ENCODE measurements around the gene CFAP45.

The CFAP45 gene

DNA sequence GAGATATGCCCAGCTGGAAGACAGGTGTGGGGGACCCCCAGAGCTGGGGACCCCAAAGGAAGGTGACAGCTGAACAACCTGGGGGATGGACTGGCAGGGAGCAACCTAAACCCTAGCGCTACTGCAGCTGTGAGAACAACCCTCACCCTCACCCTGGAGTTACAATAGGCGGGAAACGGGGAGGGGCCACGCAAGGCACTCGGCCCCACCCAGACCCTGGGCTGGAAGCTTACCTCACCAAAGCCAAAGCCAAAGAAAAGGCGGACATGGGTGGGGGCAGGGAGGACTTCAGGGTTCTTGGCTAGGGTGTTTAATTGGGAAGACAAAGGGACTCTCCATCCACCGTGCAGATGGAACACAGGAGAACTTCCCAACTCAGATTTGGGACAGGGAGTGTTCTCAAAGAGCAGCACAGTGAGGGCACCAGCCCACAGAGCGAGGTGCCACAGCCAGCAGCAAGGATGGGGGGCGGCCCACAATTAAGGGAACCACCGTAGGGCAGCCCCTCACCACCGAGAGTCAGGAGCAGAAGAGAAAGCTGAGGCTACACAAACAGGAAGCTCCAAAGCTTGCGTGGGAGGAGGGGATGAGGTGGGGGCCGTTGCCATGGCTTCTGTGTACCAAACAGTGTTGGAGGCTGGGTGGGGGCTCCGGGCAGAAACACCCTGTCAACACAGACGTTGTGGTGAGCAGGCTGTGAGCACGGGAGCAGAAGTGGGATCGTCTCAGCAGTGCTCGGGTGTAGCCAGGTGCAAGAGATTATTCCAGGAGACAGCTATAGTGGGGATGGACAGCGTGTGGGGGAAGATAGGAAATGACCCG is 23.4 kb upstream of the CFAP45 start:
- H3K36me3 ChIP-seq (ENCODE audit: control insufficient read depth, low read length) = peaks cover 65% of the 10 kb centered on the region
- no peaks in the 10 kb centered on the region for H3K27me3 ChIP-seq (ENCODE audit: control insufficient read depth, low read length)
- TF ChIP-seq EZH2phosphoT487 (IDR thresholded peaks at IDR 0.05; ENCODE audit: borderline replicate concordance, low read length) = no peak
- TF ChIP-seq, protein P1, sequence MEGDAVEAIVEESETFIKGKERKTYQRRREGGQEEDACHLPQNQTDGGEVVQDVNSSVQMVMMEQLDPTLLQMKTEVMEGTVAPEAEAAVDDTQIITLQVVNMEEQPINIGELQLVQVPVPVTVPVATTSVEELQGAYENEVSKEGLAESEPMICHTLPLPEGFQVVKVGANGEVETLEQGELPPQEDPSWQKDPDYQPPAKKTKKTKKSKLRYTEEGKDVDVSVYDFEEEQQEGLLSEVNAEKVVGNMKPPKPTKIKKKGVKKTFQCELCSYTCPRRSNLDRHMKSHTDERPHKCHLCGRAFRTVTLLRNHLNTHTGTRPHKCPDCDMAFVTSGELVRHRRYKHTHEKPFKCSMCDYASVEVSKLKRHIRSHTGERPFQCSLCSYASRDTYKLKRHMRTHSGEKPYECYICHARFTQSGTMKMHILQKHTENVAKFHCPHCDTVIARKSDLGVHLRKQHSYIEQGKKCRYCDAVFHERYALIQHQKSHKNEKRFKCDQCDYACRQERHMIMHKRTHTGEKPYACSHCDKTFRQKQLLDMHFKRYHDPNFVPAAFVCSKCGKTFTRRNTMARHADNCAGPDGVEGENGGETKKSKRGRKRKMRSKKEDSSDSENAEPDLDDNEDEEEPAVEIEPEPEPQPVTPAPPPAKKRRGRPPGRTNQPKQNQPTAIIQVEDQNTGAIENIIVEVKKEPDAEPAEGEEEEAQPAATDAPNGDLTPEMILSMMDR (IDR thresholded peaks at IDR 0.05; ENCODE audit: low read depth, low read length, poor library complexity, severe bottlenecking) = no peak
- no peaks in the 10 kb centered on the region for H3K9me3 ChIP-seq (ENCODE audit: control insufficient read depth, insufficient read depth, low read length)
- H3K9me2 ChIP-seq (replicated peaks; ENCODE audit: control insufficient read depth, low read length) = no peaks in the 10 kb centered on the region
- peaks cover 42% of the 10 kb centered on the region for H3K4me1 ChIP-seq (ENCODE audit: control insufficient read depth, low read length)
- peak overlapping the region; percentile 99 for H3K4me3 ChIP-seq (ENCODE audit: low read length)
- H3K79me2 ChIP-seq (ENCODE audit: control insufficient read depth, low read length) = peaks cover 68% of the 10 kb centered on the region
- H3K27ac ChIP-seq (ENCODE audit: low read depth, low read length) = peak overlapping the region; percentile 76
- no peaks in the 10 kb centered on the region; the same call in 1 of the 2 replicates for H3F3A ChIP-seq (ENCODE audit: control insufficient read depth, insufficient read depth)
- peak overlapping the region; percentile 90 for H3K4me2 ChIP-seq (ENCODE audit: low read length)
- H4K20me1 ChIP-seq (ENCODE audit: control insufficient read depth, insufficient read depth, low read depth, low read length) = peaks cover 25% of the 10 kb centered on the region

DNA sequence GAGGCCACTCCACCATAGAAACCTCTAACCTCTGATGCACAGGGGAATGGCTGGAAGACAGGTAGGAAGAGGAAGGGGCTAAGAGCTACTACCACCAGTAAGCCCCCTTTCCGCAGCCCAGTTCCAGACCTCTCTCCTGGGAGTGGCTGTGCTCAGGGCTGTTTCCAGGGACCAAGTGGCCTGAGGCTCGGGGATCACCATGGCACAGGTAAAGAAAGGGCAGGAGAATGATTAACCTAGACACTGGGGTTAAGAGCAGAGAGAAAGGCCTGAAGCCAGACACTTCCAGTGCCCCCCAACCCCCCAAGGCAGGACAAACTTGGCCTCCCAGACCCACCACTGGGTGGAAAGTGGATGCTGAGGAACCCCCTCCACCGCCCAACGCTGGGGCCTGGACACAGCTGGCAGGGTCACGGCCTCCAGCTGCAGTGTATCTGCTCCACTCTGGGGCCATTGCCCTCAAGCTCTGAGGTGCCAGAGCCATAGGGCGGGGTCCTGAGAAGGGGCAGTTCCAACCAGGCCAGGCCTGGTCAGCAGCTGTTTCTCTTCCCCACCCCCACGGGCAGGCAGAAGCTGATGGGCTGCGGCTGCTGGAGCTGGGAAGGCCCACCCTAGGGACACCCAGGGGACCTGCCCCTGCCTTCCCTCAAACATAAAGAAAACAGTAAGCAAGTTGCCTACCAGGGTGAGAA is 22.7 kb upstream of the CFAP45 start:
- no peaks in the 10 kb centered on the region for H3K9me2 ChIP-seq (replicated peaks; ENCODE audit: control insufficient read depth, low read length)
- H3K4me3 ChIP-seq (ENCODE audit: low read length) = peak overlapping the region; percentile 99
- peaks cover 42% of the 10 kb centered on the region for H3K4me1 ChIP-seq (ENCODE audit: control insufficient read depth, low read length)
- H3K9me3 ChIP-seq (ENCODE audit: control insufficient read depth, insufficient read depth, low read length) = no peaks in the 10 kb centered on the region
- no peaks in the 10 kb centered on the region for H3K27me3 ChIP-seq (ENCODE audit: control insufficient read depth, low read length)
- H4K20me1 ChIP-seq (ENCODE audit: control insufficient read depth, insufficient read depth, low read depth, low read length) = peaks cover 25% of the 10 kb centered on the region
- no peaks in the 10 kb centered on the region; the same call in 1 of the 2 replicates for H3F3A ChIP-seq (ENCODE audit: control insufficient read depth, insufficient read depth)
- peaks cover 73% of the 10 kb centered on the region for H3K36me3 ChIP-seq (ENCODE audit: control insufficient read depth, low read length)
- peaks cover 68% of the 10 kb centered on the region for H3K79me2 ChIP-seq (ENCODE audit: control insufficient read depth, low read length)
- H3K4me2 ChIP-seq (ENCODE audit: low read length) = peak overlapping the region; percentile 90
- TF ChIP-seq, protein P1 (IDR thresholded peaks at IDR 0.05; ENCODE audit: low read depth, low read length, poor library complexity, severe bottlenecking) = no peak
- TF ChIP-seq EZH2phosphoT487 (IDR thresholded peaks at IDR 0.05; ENCODE audit: borderline replicate concordance, low read length) = no peak
- peak overlapping the region; percentile 76 for H3K27ac ChIP-seq (ENCODE audit: low read depth, low read length)

DNA sequence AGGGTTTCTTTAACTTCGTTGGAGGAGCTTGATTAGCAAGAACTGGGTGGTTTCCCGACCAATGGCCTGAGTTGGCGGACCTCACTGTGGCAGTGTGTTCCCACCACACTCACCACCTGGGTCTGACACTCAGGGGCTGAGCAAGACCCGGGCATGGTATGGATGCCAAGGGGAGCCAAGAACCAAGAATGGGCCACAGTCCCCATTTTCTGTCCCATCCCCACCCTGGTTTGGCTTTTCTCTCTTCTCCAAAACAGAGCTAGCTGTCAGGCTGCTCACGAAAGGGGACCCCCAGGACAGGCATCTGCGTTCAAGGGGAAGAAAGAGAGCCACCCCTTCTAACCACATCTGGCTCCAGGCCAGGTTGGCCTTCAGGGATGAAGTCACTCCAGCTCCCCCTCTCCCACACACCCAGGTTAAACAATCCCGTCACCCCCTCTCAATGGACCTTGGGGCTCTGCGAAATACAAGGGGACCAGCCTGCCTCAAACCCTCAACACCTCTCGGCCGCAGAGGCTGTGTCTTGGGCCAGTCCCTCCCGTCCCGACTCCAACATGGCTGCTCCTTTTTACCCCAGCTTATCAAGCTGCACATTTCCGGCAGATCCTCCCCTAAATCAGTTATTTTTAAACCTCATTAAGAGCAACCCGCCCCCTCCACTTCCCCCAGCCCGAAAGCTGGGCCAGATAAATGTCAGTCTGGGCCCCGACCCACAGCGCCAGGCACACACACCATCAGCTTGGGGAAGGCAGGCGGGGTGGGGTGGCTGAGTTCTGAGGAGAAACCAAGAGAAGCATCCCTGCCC is 21.9 kb upstream of the CFAP45 start:
- H4K20me1 ChIP-seq (ENCODE audit: control insufficient read depth, insufficient read depth, low read depth, low read length) = peaks cover 25% of the 10 kb centered on the region
- H3K79me2 ChIP-seq (ENCODE audit: control insufficient read depth, low read length) = peaks cover 68% of the 10 kb centered on the region
- no peaks in the 10 kb centered on the region for H3K27me3 ChIP-seq (ENCODE audit: control insufficient read depth, low read length)
- peak overlapping the region; percentile 99 for H3K4me3 ChIP-seq (ENCODE audit: low read length)
- no peaks in the 10 kb centered on the region for H3K9me2 ChIP-seq (replicated peaks; ENCODE audit: control insufficient read depth, low read length)
- peaks cover 42% of the 10 kb centered on the region for H3K4me1 ChIP-seq (ENCODE audit: control insufficient read depth, low read length)
- peak overlapping the region; percentile 76 for H3K27ac ChIP-seq (ENCODE audit: low read depth, low read length)
- peaks cover 77% of the 10 kb centered on the region for H3K36me3 ChIP-seq (ENCODE audit: control insufficient read depth, low read length)
- H3K4me2 ChIP-seq (ENCODE audit: low read length) = peak overlapping the region; percentile 90
- H3F3A ChIP-seq (ENCODE audit: control insufficient read depth, insufficient read depth) = no peaks in the 10 kb centered on the region; the same call in 1 of the 2 replicates
- TF ChIP-seq EZH2phosphoT487 (IDR thresholded peaks at IDR 0.05; ENCODE audit: borderline replicate concordance, low read length) = no peak
- TF ChIP-seq, protein P1 (IDR thresholded peaks at IDR 0.05; ENCODE audit: low read depth, low read length, poor library complexity, severe bottlenecking) = no peak
- no peaks in the 10 kb centered on the region for H3K9me3 ChIP-seq (ENCODE audit: control insufficient read depth, insufficient read depth, low read length)

Data from DOHH2 (cell line).